Body of pancreas (tissue), 4 donors: ENCODE measurements around the gene NPTN.

Experiments used
- CTCF ChIP-seq, 7 experiments: fragments of 450-650 bp in 4 of 7; fragments of 200-600 bp in 3 of 7; sonication (generic) in 3 of 7; IDR thresholded peaks; one replicate each; pipeline ENCODE4 v1.5.1; 2016 to 2019; ENCODE audit warnings: antibody characterized with exemption in 7 of 7
- POLR2A ChIP-seq, 3 donors: fragments of 450-650 bp; IDR thresholded peaks; one replicate each; pipeline ENCODE4 v1.6.1; 2016; ENCODE audit warnings: antibody characterized with exemption in 3 of 3, mild to moderate bottlenecking in 2 of 3

GRCh38 chr15:73607843-73608242 lies 25.3 kb downstream of the NPTN start:
- no peak for TF ChIP-seq CTCF (IDR thresholded peaks at IDR 0.05)
- TF ChIP-seq POLR2A (IDR thresholded peaks at IDR 0.05), result no peak
